Stimulated activated CD8-positive, alpha-beta memory T cell treated with anti-CD3 and anti-CD28 coated beads, Interleukin-7, amount 100 ng/mL, for 4 hours (primary cell): ENCODE results near the gene GFRA4.

Experiments used
- DNase-seq, 2 donors: peaks; one replicate each; pipeline ENCODE4 v3.0.0-alpha.2; 2020; ENCODE audit warnings: low read depth in 2 of 2

Gene GFRA4

DNA sequence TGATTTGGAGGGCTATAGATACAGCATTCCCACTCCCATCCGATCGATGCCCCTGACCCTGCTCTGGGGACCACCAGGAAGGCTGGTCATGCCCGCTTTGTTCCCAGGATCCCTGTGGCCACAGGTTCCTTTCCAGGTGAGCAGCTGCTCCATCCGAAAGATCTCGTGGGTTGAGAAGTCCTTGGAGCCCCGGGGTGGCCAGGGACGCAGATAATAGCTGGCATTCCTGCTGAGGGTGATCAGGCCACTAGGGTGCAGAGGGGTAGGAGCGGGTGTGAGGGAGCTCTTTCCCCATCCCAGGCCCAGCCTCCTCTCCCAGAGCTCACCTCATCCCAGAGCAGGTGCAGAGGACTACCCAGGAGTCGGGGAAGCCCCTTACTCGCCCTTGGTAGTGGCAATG, 11.2 kb upstream of the GFRA4 start:
- no peak for DNase-seq

DNA sequence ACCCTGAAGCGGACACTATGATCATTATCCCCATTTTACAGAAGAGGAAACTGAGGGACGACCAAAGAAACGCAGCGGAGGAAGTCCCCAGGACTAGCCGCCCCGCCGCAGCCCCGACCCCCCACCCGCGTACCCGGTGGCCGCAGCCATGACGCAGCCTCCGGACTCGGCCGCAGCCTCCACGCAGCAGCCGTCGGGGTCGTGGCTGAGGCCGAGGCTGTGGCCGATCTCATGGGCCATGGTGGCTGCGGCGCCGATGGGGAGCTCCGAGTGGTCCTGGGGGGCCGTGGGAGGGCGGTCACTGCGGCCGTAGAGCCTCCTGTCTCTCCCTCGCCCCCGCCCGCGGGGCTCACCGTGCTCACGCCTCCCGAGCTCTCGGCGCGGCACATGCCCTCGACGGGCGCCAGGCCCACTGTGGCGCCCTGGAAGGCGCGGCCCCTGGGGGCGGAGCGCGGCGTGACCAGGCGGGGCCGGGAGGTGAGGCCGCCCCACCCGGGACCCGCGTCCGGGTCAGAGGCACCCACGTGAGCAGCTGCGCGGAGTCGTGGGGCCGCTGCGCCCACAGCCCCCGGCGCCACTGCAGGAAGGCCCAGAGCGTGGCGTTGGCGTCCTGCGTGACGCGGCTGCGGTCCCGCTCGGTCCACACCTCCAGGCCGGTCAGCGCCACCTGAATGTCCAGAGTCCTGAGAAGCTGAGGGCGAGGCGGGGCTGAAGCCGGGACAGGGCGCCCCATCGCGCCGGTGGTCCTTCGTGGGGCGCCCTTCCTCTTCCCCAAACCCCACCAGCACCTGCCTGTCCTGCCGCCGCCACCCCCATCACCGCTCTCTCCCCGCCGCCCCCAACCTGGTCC, 10.2 kb upstream of the GFRA4 start:
- no peak for DNase-seq

DNA sequence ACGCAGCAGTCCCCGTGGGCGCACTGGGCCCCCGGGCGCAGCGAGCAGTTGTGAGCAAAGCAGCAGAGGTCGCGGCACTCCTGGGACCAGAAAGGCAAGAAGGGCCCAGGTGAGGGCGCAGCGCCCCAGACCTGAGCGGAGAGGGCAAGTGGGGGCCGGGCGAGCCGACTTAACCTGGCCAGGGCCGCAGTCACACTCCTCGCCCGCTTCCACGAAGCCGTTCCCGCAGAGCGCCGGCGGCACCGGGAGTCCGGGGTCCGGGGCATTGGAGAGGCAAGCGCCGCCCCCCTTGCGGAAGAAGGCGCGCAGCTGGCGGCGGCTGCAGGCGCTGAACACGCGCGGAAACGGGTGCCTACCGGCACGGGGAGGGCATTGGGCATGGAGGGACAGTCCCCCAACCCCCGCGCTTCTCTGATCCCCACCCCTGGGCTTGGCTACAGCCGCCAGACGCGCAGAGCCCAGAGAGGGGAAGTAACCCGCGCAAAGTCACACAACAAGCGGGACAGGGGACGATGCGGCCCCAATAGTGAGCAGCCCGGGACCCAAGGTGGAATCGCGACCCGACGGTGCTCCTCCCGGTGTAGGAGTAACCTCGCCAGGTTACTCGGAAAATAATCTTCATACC, 9.5 kb upstream of the GFRA4 start:
- DNase-seq = no peak

DNA sequence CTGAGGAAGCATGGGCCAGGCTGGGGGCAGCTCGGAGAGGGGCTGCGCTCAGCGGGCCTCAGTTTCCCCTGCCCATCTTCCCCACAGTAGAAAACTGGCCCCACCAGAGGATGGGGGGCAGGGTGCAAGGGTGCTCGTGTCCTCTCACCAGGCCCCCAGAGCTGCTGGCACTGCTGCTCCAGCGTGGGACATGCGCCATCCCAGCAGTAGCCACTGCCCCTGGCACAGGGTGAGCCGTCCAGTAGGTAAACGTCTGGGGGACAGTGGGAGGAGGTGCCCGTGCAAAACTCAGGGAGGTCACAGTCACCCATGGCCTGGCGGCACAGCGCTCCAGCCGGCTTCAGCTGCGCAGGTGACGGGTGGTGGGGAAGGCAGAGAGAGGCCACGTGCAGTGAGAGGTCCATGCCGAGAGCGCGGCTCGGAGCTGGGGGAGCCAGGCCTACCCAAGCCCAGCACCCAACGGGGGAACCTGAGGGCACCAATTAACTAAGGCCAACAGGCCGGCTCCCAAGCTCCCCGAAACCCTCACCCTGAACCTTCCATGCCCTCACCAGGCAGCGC, 8.9 kb upstream of the GFRA4 start:
- DNase-seq = no peak

- no peak for DNase-seq
Measured at GRCh38 chr20:3670945-3671344, 7.7 kb upstream of the GFRA4 start.

DNA sequence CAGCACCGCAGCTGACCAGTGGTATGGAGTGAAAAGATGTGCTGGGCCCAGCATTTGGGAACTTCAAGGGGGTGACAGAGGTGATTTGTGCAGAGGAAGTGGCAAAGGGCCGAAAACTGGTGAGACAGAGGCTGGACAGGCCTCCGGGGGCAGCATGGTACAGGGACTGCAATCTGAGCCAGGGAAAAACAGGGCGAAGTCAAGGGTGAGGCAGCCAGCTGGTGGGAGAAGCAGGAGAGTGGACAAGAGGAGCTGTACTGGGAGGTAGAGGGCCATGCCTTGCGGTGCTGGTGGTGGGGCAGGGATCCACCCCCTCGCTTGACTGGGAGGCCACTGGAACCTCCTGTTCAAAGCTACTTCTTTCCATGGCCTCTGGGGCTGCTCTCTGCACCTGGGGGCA, 7.3 kb upstream of the GFRA4 start:
- no peak for DNase-seq

DNA sequence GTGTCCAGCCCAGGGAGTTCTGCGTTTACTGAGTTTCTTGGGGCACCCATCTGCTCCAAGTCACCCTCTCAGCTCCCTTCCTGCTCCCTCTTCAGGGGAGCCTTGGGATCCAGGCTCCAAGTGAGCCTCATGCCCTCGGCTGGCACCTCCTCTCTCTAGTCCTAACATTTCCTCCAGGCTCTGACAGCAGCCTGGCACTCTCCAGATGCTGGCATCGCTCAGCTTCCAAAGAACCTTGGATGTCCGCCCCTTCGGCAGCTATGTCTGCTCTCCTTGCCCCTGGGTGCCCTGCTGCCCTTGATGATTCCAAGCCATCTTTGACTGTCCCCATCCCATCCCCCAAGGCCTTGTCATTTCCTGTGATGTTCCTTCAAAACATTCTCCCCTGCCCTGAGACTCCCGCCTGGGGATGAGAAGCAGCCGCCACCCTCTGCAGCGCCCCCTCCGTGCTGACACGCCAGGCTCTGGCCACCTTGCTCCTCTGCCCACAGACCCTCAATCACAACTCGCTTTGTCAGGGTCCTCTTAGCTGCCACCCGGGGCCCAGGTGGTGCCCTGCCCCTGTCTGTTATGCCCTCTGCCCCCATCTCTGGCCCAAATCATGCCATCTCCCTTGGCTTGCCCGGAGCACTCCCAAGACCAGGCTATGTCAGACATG, 6.6 kb upstream of the GFRA4 start:
- no peak for DNase-seq

- no peak for DNase-seq
Measured at GRCh38 chr20:3667434-3668037, 4.3 kb upstream of the GFRA4 start.

GRCh38 chr20:3663858-3664257, 659 bp upstream of the GFRA4 start:
- no peak for DNase-seq

DNA sequence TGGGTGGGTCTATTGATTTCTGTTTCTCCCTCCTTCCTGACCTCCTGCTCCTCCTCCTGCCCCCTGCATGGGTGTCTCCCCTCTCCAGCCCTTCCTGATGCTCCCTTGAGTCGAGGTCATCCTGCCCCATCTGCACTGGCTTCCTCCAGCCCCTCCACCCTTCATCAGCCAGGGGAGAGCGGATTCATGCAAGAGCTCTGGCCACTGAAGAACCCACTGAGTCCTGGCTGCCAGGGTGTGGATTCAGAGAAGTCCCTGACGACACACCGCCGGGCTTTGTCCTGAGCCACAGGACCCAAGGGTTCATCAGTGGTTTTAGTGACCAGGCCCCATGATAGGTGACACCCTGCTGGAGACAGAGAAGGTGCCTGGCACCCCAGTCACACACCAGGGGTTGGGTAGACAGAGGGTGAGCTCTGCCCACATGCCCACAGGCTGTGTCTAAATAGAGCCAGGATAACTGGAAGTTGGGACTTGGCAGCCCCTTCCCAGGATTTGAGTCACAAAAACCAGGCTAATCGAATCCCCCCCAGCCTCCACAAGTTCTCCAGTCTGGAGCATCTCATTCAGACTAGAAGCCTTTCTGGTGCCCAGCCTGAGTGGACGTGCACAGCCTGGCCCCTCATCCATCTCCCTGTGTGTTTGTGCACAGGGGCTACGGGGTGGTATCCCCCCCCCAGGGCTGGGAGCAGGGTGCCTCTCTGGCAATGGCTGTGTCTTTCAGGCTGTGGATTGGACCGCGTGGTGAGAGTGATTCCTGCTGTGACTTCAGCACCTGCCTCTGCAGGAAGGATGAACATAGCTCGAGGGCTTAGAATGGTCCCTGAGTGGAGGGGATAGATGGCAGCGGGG, 1.2 kb downstream of the GFRA4 start:
- DNase-seq = no peak

- no peak for DNase-seq
Measured at GRCh38 chr20:3661060-3661813, 2.0 kb downstream of the GFRA4 start.

GRCh38 chr20:3660262-3661059, 2.7 kb downstream of the GFRA4 start:
- DNase-seq = no peak

- DNase-seq = no peak
Measured at GRCh38 chr20:3659492-3660261, 3.5 kb downstream of the GFRA4 start.

GRCh38 chr20:3658716-3659491, 4.3 kb downstream of the GFRA4 start:
- DNase-seq = no peak

- DNase-seq = no peak
Measured at GRCh38 chr20:3658019-3658715, 5.0 kb downstream of the GFRA4 start.

DNA sequence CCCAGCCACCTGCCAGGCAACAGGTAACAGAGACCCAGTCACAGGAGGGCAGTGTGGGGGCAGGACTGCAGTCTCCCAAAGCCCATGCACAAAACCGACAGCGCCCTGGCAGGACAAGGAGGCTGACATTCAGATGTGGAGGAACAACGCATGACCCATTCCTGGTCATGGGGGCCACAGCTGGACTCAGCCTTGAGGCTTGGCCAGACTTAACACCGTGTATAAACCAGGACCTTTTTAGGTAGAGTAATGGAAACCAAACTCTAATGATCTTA, 8.1 kb downstream of the GFRA4 start:
- no peak for DNase-seq

- no peak for DNase-seq
Measured at GRCh38 chr20:3654326-3655130, 8.7 kb downstream of the GFRA4 start.
